ENCODE results near the gene FOXN3.
"Not testable (repeated sequence)": the region's sequence is repeated elsewhere in the genome, so short reads cannot be mapped to it uniquely, and the experiment has no call there.

FOXN3 gene

GRCh38 chr14:89304561-89304960 is 112.5 kb downstream of the FOXN3 start:
- DNase-seq (ENCODE audit: insufficient read length, low spot score) = no peak
- FAIRE-seq = no peak

GRCh38 chr14:89303456-89304435 is 113.3 kb downstream of the FOXN3 start:
- FAIRE-seq (no peak), DNase-seq (ENCODE audit: insufficient read length, low spot score) (no peak)
- TF ChIP-seq POLR2A (IDR thresholded peaks at IDR 0.05; ENCODE audit: low read depth, low read length) = no peak

More at GRCh38 chr14:89304561-89304960, 112.5 kb downstream of the FOXN3 start:
- TF ChIP-seq POLR2A (IDR thresholded peaks at IDR 0.05; ENCODE audit: low read depth, low read length) = no peak

DNA sequence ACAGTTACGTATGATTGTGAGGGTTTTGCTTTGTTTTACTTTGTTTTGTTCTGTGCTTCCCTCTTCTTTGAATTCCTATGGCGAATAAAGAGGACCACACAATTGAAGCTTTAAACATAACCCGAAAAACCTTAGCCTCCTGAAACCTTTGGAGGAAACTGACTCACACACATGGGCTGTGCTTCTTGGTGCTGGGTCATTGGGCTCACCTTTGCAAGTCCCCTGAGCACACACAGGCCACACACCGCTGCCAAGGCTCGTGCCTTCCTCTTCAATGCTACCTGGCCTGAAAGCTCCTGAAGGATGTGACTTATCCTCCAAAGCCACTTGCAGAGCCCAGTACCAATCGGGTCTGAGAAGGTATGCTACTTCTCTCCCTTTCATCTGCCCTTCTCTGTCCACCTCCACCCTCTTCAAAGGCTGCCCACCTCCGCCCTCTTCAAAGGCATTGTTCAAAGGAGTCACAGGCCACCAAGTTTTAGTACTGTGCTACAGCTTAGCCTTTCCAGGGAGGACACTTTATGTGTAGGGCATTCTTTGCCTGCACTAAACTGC is 114.6 kb downstream of the FOXN3 start:
- TF ChIP-seq POLR2A (IDR thresholded peaks at IDR 0.05; ENCODE audit: low read depth, low read length) = no peak
- no peak for FAIRE-seq
- no peak for DNase-seq (ENCODE audit: insufficient read length, low spot score)

DNA sequence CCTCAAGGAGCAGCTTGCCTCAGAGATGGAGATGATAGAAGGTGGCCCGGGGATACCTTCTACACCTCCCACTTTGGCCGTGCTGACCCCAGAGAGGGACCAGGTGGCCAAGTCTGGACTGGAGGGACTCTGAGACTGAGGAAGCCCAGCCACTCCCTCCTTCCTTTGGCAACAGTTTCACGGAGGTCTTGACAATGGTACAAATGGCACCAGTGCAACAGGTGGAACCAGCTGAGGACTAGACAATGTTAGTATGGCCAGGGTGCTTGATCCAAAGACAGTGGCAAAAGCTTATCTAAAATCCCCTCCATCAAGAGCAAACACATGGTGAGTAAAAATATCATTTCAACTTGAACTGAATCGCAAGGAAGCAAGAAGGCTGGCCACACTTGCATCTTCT is 117.4 kb downstream of the FOXN3 start:
- DNase-seq (ENCODE audit: insufficient read length, low spot score) (no peak), FAIRE-seq (no peak)
- no peak for TF ChIP-seq POLR2A (IDR thresholded peaks at IDR 0.05; ENCODE audit: low read depth, low read length)

- no peak for FAIRE-seq
- no peak for TF ChIP-seq POLR2A (IDR thresholded peaks at IDR 0.05; ENCODE audit: low read depth, low read length)
- no peak for DNase-seq (ENCODE audit: insufficient read length, low spot score)
Measured at GRCh38 chr14:89298056-89298834, 118.8 kb downstream of the FOXN3 start.

DNA sequence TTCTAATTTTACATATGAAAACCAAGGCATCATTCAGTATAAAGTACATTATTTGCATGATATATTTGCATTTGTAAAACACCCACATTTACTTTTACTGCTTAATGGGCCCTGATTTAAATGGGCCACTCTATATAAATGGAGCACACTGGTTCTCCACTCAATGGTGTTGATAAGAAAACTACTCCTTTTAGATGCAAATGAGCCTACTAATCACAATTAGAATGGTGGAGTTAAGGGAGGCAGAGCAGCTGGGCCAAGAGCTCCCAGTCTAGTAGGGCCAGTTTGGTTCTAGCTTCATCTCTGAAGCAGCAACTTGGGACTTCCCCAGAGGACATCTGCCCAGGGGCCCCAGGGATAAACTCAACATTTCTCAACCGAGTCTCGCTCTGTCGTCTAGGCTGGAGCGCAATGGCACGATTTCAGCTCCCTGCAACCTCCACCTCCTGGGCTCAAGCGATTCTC is 120.7 kb downstream of the FOXN3 start:
- DNase-seq (ENCODE audit: insufficient read length, low spot score) (no peak), FAIRE-seq (no peak)
- TF ChIP-seq POLR2A (IDR thresholded peaks at IDR 0.05; ENCODE audit: low read depth, low read length) = no peak

DNA sequence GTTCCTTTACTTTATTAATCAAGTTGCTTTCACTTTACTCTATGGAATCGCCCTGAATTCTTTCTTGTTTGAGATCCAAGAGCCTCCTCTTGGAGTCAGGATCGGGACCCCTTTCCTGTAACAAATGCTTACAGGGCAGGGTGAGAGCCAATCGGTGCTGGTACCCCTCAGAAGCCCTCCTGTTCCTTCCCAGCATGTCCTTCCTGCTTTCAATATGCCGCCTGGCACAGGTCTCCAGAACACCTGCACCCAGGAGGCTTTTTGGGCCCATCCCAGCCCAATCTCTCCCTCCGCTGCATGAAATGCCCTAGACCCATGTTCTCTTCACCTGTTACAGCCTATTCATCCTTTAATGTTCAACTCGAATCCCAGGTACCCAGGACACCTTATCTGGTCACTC is 122.2 kb downstream of the FOXN3 start:
- FAIRE-seq = no peak
- no peak for TF ChIP-seq POLR2A (IDR thresholded peaks at IDR 0.05; ENCODE audit: low read depth, low read length)

DNA sequence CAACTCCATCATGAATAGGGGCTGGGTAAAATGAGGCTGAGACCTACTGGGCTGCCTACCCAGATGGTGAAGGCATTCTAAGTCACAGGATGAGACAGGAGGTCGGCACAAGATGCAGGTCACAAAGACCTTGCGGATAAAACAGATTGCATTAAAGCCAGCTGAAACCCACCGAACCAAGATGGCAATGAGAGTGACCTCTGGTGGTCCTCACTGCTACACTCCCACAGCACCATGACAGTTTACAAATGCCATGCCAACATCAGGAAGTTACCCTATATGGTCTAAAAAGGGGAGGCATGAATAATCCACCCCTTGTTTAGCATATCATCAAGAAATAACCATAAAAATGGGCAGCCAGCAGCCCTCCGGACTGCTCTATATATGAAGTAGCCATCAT is 122.6 kb downstream of the FOXN3 start:
- not testable (repeated sequence) for FAIRE-seq; DNase-seq (ENCODE audit: insufficient read length, low spot score)

More for the DNA sequence above, 122.2 kb downstream of the FOXN3 start:
- no peak for DNase-seq (ENCODE audit: insufficient read length, low spot score)

DNA sequence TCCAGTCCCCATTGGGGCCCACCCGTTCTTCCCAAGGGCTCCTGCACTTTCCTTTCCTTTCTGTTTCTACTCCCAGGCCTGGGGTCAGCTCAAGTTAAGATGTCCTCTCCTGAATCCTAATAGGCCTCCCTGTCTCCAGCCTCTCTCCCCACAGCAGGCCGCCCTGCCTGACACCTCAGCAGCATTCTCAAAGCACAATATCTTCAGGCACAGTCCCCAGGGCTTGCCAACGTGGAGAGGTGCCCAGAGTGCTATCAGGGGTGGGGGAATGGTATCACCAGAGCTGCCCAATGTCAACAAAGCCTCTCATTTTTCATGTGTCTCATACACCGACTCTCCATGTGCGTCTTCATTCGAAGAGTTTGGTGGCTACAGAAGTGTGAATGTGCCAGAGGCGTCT is 123.0 kb downstream of the FOXN3 start:
- FAIRE-seq = no peak
- no peak for DNase-seq (ENCODE audit: insufficient read length, low spot score)
- no peak for TF ChIP-seq POLR2A (IDR thresholded peaks at IDR 0.05; ENCODE audit: low read depth, low read length)

DNA sequence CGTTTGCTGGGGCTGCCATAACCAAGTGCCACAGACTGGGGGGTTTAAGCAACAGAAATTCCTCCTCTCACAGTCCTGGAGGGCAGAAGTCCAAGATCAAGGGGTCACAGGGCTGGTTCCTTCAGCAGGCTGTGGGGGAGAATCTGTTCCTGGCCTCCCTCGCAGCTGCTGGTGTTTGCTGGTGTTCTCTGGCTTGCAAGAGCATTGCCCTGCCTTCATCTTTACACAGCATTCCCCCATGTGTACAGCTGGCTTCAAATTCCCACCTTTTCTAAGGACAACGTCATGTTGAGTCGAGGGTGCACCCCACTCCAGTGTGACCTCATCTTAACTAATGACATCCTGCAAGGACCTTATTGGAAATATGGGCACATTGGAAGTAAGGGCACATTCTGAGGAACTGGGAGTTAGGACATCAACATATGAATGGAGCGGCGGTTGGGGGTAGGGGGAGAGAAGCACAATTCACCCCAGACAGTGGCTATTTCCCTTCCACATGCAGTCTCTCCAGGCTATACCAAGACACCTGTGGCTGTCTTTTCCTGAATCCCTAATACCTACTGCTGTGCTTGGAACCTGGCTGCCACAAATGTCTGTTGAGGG is 123.6 kb downstream of the FOXN3 start:
- DNase-seq (ENCODE audit: insufficient read length, low spot score) = no peak
- FAIRE-seq = no peak
- TF ChIP-seq POLR2A (IDR thresholded peaks at IDR 0.05; ENCODE audit: low read depth, low read length) = no peak

DNA sequence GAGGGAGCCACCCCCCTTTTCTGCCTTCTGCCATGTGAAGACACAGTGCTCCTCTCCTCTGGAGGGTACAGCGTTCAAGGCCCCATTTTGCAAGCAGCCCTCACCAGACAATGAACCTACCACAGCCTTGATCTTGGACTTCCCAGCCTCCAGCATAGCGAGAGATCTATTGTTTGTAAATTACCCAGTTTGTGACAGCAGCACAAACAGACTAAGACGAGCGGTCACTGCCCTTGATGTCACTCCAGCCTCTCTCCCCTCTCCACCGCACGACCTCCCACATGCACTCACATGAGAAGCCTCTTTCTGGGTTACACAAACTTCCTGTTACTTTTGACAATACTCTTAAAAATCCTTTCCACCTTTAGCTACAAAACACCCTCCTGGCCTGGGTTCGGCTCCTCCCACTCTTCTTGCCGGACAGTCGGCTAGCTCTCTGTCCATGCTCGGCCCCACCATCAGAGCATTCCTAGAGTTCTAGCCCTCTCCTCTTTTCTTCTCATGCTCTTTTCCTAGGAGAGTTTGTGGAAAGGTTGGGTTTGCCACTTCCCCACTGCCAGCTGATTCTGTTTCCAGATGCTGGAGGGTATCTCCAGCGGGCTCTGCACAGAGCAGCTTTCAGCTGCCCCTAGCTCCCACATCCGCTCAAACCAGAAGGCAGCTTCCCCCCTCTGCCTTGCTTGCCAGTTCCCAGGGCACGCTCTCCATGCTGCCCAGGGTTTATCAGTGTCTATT is 124.3 kb downstream of the FOXN3 start:
- FAIRE-seq (no peak), DNase-seq (ENCODE audit: insufficient read length, low spot score) (no peak)
- no peak for TF ChIP-seq POLR2A (IDR thresholded peaks at IDR 0.05; ENCODE audit: low read depth, low read length)

GRCh38 chr14:89291351-89291940 is 125.6 kb downstream of the FOXN3 start:
- TF ChIP-seq POLR2A (IDR thresholded peaks at IDR 0.05; ENCODE audit: low read depth, low read length) = no peak
- FAIRE-seq (no peak), DNase-seq (ENCODE audit: insufficient read length, low spot score) (no peak)

DNA sequence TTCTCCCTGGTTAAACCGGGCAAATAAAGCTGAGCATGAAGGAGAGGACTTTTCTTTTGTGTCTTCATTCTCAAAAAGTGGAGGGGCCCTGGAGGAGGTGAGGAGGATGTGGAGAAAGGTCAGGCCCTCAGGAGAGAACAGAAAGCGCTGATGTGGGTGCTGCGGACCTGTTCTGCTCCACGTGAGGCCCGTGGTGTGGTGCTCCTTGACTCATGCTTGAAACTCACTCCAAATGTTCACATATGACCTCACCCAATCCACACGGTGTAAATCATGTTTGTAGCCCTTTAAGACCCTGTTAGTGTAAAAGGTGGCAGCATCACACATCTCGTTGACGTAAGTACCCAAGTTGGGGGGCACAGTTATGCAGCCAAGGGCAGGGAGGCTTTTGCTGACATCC is 126.2 kb downstream of the FOXN3 start:
- DNase-seq (ENCODE audit: insufficient read length, low spot score) (no peak), FAIRE-seq (no peak)
- TF ChIP-seq POLR2A (IDR thresholded peaks at IDR 0.05; ENCODE audit: low read depth, low read length) = no peak
